K562 (cell line): ENCODE measurements around the gene TMEM242. TPM values are rescaled to one million over a fixed set of nuclear protein-coding genes. Genes with fewer than 3 reads are reported as not detected.

ENCODE experiments used
- ATAC-seq: fragments of 200-7000 bp; cut with Tn5 transposase; 3 replicates; pipeline ENCODE4 v1.9.1; 2020; ENCODE audit warnings: moderate library complexity
- BruUV-seq: library from RNA; stranded (reverse); fragments of 400-500 nt; replicated peaks from 2 replicates; lab custom pipeline; 2021; lab: Mats Ljungman, UMichigan
- CTCF ChIA-PET: fragments of 300-600 bp; formaldehyde crosslinking; extraction: SDS; loops from one replicate; lab custom pipeline; 2021; ENCODE audit warnings: low intra/inter-chr PET ratio; lab: Yijun Ruan, JAX
- POLR2A ChIA-PET: fragments of 300-600, 350-650 bp; sonication (Branson Sonifier 250); formaldehyde crosslinking; extraction: SDS; loops from one replicate; lab custom pipeline; 2021; ENCODE audit warnings: antibody characterized with exemption, inconsistent platforms; lab: Yijun Ruan, JAX
- DNase-seq, 4 experiments: peaks; one replicate each; pipeline versions ENCODE4 v3.0.0 to v3.0.0-alpha.2; 2011 to 2018; ENCODE audit warnings: low spot score in 3 of 4, mixed read lengths in 3 of 4; ENCODE audit errors: extremely low read depth in 1 of 4
- FAIRE-seq: peaks from 2 replicates; lab custom pipeline; 2011; peaks lifted over from hg19 to GRCh38; lab: Jason Lieb, UNC
- H2AFZ ChIP-seq: 2 replicates; pipeline ENCODE4 v1.6.0; 2011; ENCODE audit warnings: low read depth, low read length, control low read depth, inconsistent platforms
- H3K27ac ChIP-seq: fragments of 200-600 bp; 3 replicates; pipeline ENCODE4 v1.8.0; 2011; ENCODE audit warnings: low read depth, mild to moderate bottlenecking, control low read depth, inconsistent platforms, low read length, moderate library complexity, mixed read lengths; ENCODE audit errors: extremely low read depth
- H3K27me3 ChIP-seq, 2 experiments: fragments of 300-600 bp in 1 of 2; 2 replicates in 1 of 2; 3 replicates in 1 of 2; pipeline versions ENCODE4 v1.6.0 to v1.8.0; 2011; ENCODE audit warnings: inconsistent platforms in 2 of 2, low read length in 2 of 2, mild to moderate bottlenecking in 1 of 2, mixed read lengths in 1 of 2, moderate library complexity in 1 of 2; ENCODE audit not compliant: control insufficient read depth in 2 of 2, insufficient read depth in 2 of 2
- H3K36me3 ChIP-seq: fragments of 300-600 bp; 3 replicates; pipeline ENCODE4 v1.8.0; 2011; ENCODE audit warnings: mild to moderate bottlenecking, low read length, inconsistent platforms; ENCODE audit not compliant: control insufficient read depth, insufficient read depth
- H3K4me1 ChIP-seq, 2 experiments: fragments of 200-600 bp in 1 of 2; replicated peaks in 1 of 2; 2 replicates in 1 of 2; 3 replicates in 1 of 2; pipeline versions ENCODE4 v1.5.1 to v1.8.0; 2011; ENCODE audit warnings: inconsistent platforms in 2 of 2, low read length in 2 of 2, mild to moderate bottlenecking in 1 of 2, mixed read lengths in 1 of 2, moderate library complexity in 1 of 2; ENCODE audit not compliant: control insufficient read depth in 2 of 2, insufficient read depth in 2 of 2
- H3K4me2 ChIP-seq: 2 replicates; pipeline ENCODE4 v1.6.1; 2011; ENCODE audit warnings: low read length, control low read depth, inconsistent platforms, mixed read lengths; ENCODE audit not compliant: insufficient read depth
- H3K4me3 ChIP-seq: fragments of 200-600 bp; sonication (generic), shearing (Covaris generic); 2 replicates; pipeline ENCODE4 v1.5.1; 2016; ENCODE audit warnings: control low read depth, inconsistent platforms
- H3K79me2 ChIP-seq: fragments of 200-600 bp; 3 replicates; pipeline ENCODE4 v1.8.0; 2011; ENCODE audit warnings: low read length, inconsistent platforms; ENCODE audit not compliant: control insufficient read depth, insufficient read depth
- H3K9ac ChIP-seq, 2 experiments: 2 replicates each; pipeline versions ENCODE4 v1.6.0 to v1.6.1; 2011; ENCODE audit warnings: low read depth in 2 of 2, low read length in 2 of 2, control low read depth in 1 of 2, inconsistent platforms in 1 of 2, mild to moderate bottlenecking in 1 of 2, mixed read lengths in 1 of 2; ENCODE audit not compliant: insufficient read depth in 1 of 2
- H3K9me1 ChIP-seq: one replicate; pipeline ENCODE4 v1.6.0; 2011; ENCODE audit warnings: inconsistent platforms, mild to moderate bottlenecking, low read length, moderate library complexity; ENCODE audit not compliant: control insufficient read depth, insufficient read depth
- H3K9me3 ChIP-seq: replicated peaks from 2 replicates; pipeline ENCODE4 v1.5.1; 2011; ENCODE audit warnings: low read depth, low read length, inconsistent platforms; ENCODE audit not compliant: control insufficient read depth, insufficient read depth
- H4K20me1 ChIP-seq: replicated peaks from 2 replicates; pipeline ENCODE4 v1.6.1; 2011; ENCODE audit warnings: low read length, inconsistent platforms, mixed read lengths; ENCODE audit not compliant: control insufficient read depth, insufficient read depth
- FOXM1 ChIP-seq, 2 experiments: fragments of 450-650 bp in 1 of 2; sonication (generic) in 1 of 2; formaldehyde crosslinking in 1 of 2; IDR thresholded peaks; 2 replicates each; pipeline versions ENCODE4 v1.6.1 to v1.9.0; 2017 to 2022; ENCODE audit warnings: low read depth in 2 of 2, mild to moderate bottlenecking in 2 of 2, missing genetic modification reagents in 1 of 2, moderate library complexity in 1 of 2
- RAD21 ChIP-seq, 2 experiments: fragments of 250-450 bp in 1 of 2; fragments of 450-650 bp in 1 of 2; sonication (Bioruptor Pico) in 1 of 2; formaldehyde crosslinking in 1 of 2; IDR thresholded peaks in 1 of 2; conservative IDR thresholded peaks in 1 of 2; 2 replicates each; pipeline versions ENCODE4 v1.4.0 to v1.8.0; 2020 to 2022; ENCODE audit warnings: mild to moderate bottlenecking in 2 of 2, moderate library complexity in 1 of 2
- TBL1XR1 ChIP-seq, 2 experiments: IDR thresholded peaks; 2 replicates each; pipeline ENCODE4 v1.6.1; 2012; ENCODE audit warnings: improper control_type of control experiment in 2 of 2, low read length in 2 of 2, mild to moderate bottlenecking in 1 of 2
- ZNF780A ChIP-seq: fragments of 250-450 bp; sonication (Bioruptor Pico); IDR thresholded peaks from 2 replicates; pipeline ENCODE4 v1.5.0; 2021; ENCODE audit warnings: mild to moderate bottlenecking
- WGBS: fragments of 100-300 bp; shearing (Covaris generic); methylation state at CpG from one replicate; pipeline ENCODE4 v1.1.6; 2016; ENCODE audit warnings: low coverage, mixed read lengths; ENCODE audit not compliant: insufficient coverage; ENCODE audit errors: missing lambda C conversion rate; 5-methylcytosine and 5-hydroxymethylcytosine counted together
- in situ Hi-C: fragments of 300-500 bp; cut with MboI; formaldehyde crosslinking; loops from 4 replicates; pipeline ENCODE4 v1.15.0; 2018; ENCODE audit warnings: inconsistent platforms, mixed read lengths
- intact Hi-C: fragments of 100-400 bp; cut with micrococcal nuclease; formaldehyde crosslinking; loops from 2 replicates; pipeline ENCODE4 v1.14.2; 2022
- polyA plus RNA-seq, 8 experiments: library from polyadenylated mRNA; depleted of rRNA in 4 of 8; stranded (reverse) in 5 of 8; unstranded in 3 of 8; fragments of >200 nt; fragmentation: Nextera tagmentation in 2 of 8; fragmentation: Illumina TruSeq in 1 of 8; extraction: Ambion mirVana in 2 of 8; extraction: Trizol in 1 of 8; gene quantifications; 2 replicates each; pipeline versions ENCODE4 v1.2.1 to v1.2.3, GENCODE V29; 2011 to 2014; ENCODE audit warnings: inconsistent platforms in 1 of 8, missing spikeins in 1 of 8
- total RNA-seq, 7 experiments: library from RNA; depleted of rRNA in 6 of 7; stranded (reverse); fragments of >200 nt in 6 of 7; fragmentation: Illumina TruSeq in 2 of 7; extraction: Trizol in 2 of 7; gene quantifications; 2 replicates each; pipeline versions ENCODE4 v1.2.1 to v1.2.3, GENCODE V29; 2011 to 2021; ENCODE audit warnings: low replicate concordance in 1 of 7
- TF ChIP-seq, protein P1 (sequence below): IDR thresholded peaks from 2 replicates; pipeline ENCODE4 v1.6.1; 2011; ENCODE audit not compliant: insufficient read length; ENCODE audit errors: extremely low read depth
- TF ChIP-seq, protein P2 (sequence below): sonication (generic); formaldehyde crosslinking; IDR thresholded peaks from 2 replicates; pipeline ENCODE4 v1.8.0; 2022; ENCODE audit warnings: missing genetic modification reagents, mild to moderate bottlenecking, borderline replicate concordance
- TF ChIP-seq, protein P3 (sequence below): sonication (generic); formaldehyde crosslinking; IDR thresholded peaks from 2 replicates; pipeline ENCODE4 v1.8.0; 2022; ENCODE audit warnings: mild to moderate bottlenecking, missing genetic modification reagents
- TF ChIP-seq, protein P4 (sequence below): fragments of 250-450 bp; sonication (Bioruptor Pico); IDR thresholded peaks from 2 replicates; pipeline ENCODE4 v1.6.1; 2021; ENCODE audit warnings: mild to moderate bottlenecking
- TF ChIP-seq, protein P5 (sequence below), 2 experiments: fragments of 450-650 bp in 1 of 2; IDR thresholded peaks; 2 replicates each; pipeline ENCODE4 v1.6.1; 2011 to 2017; ENCODE audit warnings: low read depth in 2 of 2, antibody characterized with exemption in 1 of 2, borderline replicate concordance in 1 of 2, low read length in 1 of 2, mild to moderate bottlenecking in 1 of 2, mixed read lengths in 1 of 2; ENCODE audit not compliant: control insufficient read depth in 1 of 2

Gene TMEM242
- total and polyA plus RNA-seq, 9 of the 15 experiments (the other 6 are each of a cell fraction or from before 2014, with no cell fraction given) = 9.5 to 35.3 (median 16.5) TPM

DNA sequence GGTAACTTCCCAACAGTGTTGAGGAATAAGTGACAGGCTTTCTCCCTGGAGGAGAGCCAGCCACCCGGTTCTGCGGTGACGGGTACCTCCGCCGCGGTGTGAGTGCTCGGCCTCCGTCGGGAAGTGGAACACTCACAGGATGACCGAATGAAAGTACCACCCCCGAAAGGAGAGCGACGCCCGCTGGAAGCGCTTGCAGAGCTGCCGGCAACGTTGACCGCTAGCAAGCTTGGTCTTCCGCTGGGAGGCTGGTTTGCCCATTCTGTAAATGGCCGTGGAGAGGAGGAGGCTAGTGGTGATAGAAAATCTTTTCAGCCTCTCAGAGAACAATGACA, 614 bp upstream of the TMEM242 start:
- WGBS = 3% methylated on average over 20 of the region's 20 CpGs
- Histone ChIP-seq H3K4me2 (peak overlapping the region; percentile 90), H3K27ac (peak overlapping the region; percentile 85), H3K9ac (peak overlapping the region; percentile 83 to 99), H3K4me3 (peak overlapping the region; percentile 66), H3K9me1 (no peaks in the 10 kb centered on the region), H3K4me1 (peaks cover 8 to 20% of the 10 kb centered on the region in 2 experiments), H3K36me3 (peaks cover 20% of the 10 kb centered on the region), H3K27me3 (no peaks in the 10 kb centered on the region), H2AFZ (peak overlapping the region; percentile 98), H3K9me3 (no peaks in the 10 kb centered on the region), H4K20me1 (0 out of 2 replicates have a peak, but pooled peaks cover 4% of the 10 kb centered on the region), H3K79me2 (peaks cover 21% of the 10 kb centered on the region)
- BruUV-seq = TSS peak; percentile 96
- peak; percentile 40 for FAIRE-seq
- POLR2A ChIA-PET = interaction anchor here (0.6 to 5.3 kb wide), 20 partner anchors 8 to 336 kb away, joined by 3 to 68 read pairs (median 4); partner anchors contain the start of gene ZDHHC14
- intact Hi-C loops = loop anchor here (2.0 to 5.0 kb wide), 2 partner anchors 57 to 288 kb away; partner anchors contain the start of gene ZDHHC14
- peak; percentile 63 to 81 (median 64) for DNase-seq
- in situ Hi-C loops = no loop called here
- peak; percentile 69 for ATAC-seq
- CTCF ChIA-PET = interaction anchor here (0.9 to 2.0 kb wide), 2 partner anchors 9 to 272 kb away, joined by 3 to 10 read pairs; no protein-coding TSS in a partner anchor
- TF ChIP-seq, protein P1, sequence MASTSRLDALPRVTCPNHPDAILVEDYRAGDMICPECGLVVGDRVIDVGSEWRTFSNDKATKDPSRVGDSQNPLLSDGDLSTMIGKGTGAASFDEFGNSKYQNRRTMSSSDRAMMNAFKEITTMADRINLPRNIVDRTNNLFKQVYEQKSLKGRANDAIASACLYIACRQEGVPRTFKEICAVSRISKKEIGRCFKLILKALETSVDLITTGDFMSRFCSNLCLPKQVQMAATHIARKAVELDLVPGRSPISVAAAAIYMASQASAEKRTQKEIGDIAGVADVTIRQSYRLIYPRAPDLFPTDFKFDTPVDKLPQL = no peak
- TF ChIP-seq ZNF780A (no peak), TBL1XR1 (IDR thresholded peaks at IDR 0.05; ENCODE audit: low read length in 2 of 2) (0 out of 4 replicates have a peak, but pooled peaks of 1 of the 2 experiments have one; percentile 2), FOXM1 (IDR thresholded peaks at IDR 0.05; ENCODE audit: low read depth) (no peak), FOXM1 (CRISPR knock-in tag; IDR thresholded peaks at IDR 0.05; ENCODE audit: low read depth) (no peak), RAD21 (CRISPR knock-in tag; conservative IDR thresholded peaks at IDR 0.05 in 1 of 2, IDR thresholded peaks at IDR 0.05 in 1 of 2) (peak; percentile 25 to 39)
- TF ChIP-seq, protein P2, sequence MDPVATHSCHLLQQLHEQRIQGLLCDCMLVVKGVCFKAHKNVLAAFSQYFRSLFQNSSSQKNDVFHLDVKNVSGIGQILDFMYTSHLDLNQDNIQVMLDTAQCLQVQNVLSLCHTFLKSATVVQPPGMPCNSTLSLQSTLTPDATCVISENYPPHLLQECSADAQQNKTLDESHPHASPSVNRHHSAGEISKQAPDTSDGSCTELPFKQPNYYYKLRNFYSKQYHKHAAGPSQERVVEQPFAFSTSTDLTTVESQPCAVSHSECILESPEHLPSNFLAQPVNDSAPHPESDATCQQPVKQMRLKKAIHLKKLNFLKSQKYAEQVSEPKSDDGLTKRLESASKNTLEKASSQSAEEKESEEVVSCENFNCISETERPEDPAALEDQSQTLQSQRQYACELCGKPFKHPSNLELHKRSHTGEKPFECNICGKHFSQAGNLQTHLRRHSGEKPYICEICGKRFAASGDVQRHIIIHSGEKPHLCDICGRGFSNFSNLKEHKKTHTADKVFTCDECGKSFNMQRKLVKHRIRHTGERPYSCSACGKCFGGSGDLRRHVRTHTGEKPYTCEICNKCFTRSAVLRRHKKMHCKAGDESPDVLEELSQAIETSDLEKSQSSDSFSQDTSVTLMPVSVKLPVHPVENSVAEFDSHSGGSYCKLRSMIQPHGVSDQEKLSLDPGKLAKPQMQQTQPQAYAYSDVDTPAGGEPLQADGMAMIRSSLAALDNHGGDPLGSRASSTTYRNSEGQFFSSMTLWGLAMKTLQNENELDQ (CRISPR knock-in tag) = no peak
- TF ChIP-seq, protein P3, sequence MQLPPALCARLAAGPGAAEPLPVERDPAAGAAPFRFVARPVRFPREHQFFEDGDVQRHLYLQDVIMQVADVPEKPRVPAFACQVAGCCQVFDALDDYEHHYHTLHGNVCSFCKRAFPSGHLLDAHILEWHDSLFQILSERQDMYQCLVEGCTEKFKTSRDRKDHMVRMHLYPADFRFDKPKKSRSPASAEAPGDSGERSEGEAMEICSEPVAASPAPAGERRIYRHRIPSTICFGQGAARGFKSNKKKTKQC = no peak
- TF ChIP-seq, protein P4, sequence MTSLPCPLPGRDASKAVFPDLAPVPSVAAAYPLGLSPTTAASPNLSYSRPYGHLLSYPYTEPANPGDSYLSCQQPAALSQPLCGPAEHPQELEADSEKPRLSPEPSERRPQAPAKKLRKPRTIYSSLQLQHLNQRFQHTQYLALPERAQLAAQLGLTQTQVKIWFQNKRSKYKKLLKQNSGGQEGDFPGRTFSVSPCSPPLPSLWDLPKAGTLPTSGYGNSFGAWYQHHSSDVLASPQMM = no peak
- TF ChIP-seq, protein P5, sequence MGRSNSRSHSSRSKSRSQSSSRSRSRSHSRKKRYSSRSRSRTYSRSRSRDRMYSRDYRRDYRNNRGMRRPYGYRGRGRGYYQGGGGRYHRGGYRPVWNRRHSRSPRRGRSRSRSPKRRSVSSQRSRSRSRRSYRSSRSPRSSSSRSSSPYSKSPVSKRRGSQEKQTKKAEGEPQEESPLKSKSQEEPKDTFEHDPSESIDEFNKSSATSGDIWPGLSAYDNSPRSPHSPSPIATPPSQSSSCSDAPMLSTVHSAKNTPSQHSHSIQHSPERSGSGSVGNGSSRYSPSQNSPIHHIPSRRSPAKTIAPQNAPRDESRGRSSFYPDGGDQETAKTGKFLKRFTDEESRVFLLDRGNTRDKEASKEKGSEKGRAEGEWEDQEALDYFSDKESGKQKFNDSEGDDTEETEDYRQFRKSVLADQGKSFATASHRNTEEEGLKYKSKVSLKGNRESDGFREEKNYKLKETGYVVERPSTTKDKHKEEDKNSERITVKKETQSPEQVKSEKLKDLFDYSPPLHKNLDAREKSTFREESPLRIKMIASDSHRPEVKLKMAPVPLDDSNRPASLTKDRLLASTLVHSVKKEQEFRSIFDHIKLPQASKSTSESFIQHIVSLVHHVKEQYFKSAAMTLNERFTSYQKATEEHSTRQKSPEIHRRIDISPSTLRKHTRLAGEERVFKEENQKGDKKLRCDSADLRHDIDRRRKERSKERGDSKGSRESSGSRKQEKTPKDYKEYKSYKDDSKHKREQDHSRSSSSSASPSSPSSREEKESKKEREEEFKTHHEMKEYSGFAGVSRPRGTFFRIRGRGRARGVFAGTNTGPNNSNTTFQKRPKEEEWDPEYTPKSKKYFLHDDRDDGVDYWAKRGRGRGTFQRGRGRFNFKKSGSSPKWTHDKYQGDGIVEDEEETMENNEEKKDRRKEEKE (IDR thresholded peaks at IDR 0.05; ENCODE audit: borderline replicate concordance in 1 of 2, control insufficient read depth in 1 of 2, low read depth in 2 of 2, low read length in 1 of 2) = no peak
